ENCODE data around the gene MTRF1.

The MTRF1 gene

GRCh38 chr13:41244556-41244955, 18.8 kb downstream of the MTRF1 start:
- H3K4me3 ChIP-seq (ENCODE audit: low read depth in 1 of 2, low read length in 2 of 2) = no peak overlapping the region
- no peaks in the 10 kb centered on the region for H3K9me3 ChIP-seq (ENCODE audit: control insufficient read depth in 1 of 2, low read length in 2 of 2)
- H3K27me3 ChIP-seq (ENCODE audit: low read depth, low read length) = no peaks in the 10 kb centered on the region
- no peak overlapping the region for H3K27ac ChIP-seq (ENCODE audit: low read length)
- H3K4me1 ChIP-seq (ENCODE audit: control insufficient read depth in 1 of 2, insufficient read depth in 2 of 2, low read length in 2 of 2) = no peaks in the 10 kb centered on the region
- peaks cover 3 to 34% of the 10 kb centered on the region in 2 donors for H3K36me3 ChIP-seq (ENCODE audit: control insufficient read depth in 1 of 2, insufficient read depth in 2 of 2, low read length in 2 of 2)

GRCh38 chr13:41241626-41242025, 21.8 kb downstream of the MTRF1 start:
- Histone ChIP-seq H3K27me3 (ENCODE audit: low read depth, low read length) (no peaks in the 10 kb centered on the region), H3K27ac (ENCODE audit: low read length) (no peak overlapping the region), H3K9me3 (ENCODE audit: control insufficient read depth in 1 of 2, low read length in 2 of 2) (no peaks in the 10 kb centered on the region), H3K36me3 (ENCODE audit: control insufficient read depth in 1 of 2, insufficient read depth in 2 of 2, low read length in 2 of 2) (peaks cover 3 to 23% of the 10 kb centered on the region in 2 donors), H3K4me3 (ENCODE audit: low read depth in 1 of 2, low read length in 2 of 2) (no peak overlapping the region), H3K4me1 (ENCODE audit: control insufficient read depth in 1 of 2, insufficient read depth in 2 of 2, low read length in 2 of 2) (no peaks in the 10 kb centered on the region)

- Histone ChIP-seq H3K27ac (ENCODE audit: low read length) (no peak overlapping the region), H3K4me3 (ENCODE audit: low read depth in 1 of 2, low read length in 2 of 2) (no peak overlapping the region), H3K27me3 (ENCODE audit: low read depth, low read length) (no peaks in the 10 kb centered on the region), H3K36me3 (ENCODE audit: control insufficient read depth in 1 of 2, insufficient read depth in 2 of 2, low read length in 2 of 2) (peaks cover 0 to 41% of the 10 kb centered on the region in 2 donors), H3K4me1 (ENCODE audit: control insufficient read depth in 1 of 2, insufficient read depth in 2 of 2, low read length in 2 of 2) (no peaks in the 10 kb centered on the region), H3K9me3 (ENCODE audit: control insufficient read depth in 1 of 2, low read length in 2 of 2) (no peaks in the 10 kb centered on the region)
Observed at GRCh38 chr13:41236369-41236768, 27.0 kb downstream of the MTRF1 start.

DNA sequence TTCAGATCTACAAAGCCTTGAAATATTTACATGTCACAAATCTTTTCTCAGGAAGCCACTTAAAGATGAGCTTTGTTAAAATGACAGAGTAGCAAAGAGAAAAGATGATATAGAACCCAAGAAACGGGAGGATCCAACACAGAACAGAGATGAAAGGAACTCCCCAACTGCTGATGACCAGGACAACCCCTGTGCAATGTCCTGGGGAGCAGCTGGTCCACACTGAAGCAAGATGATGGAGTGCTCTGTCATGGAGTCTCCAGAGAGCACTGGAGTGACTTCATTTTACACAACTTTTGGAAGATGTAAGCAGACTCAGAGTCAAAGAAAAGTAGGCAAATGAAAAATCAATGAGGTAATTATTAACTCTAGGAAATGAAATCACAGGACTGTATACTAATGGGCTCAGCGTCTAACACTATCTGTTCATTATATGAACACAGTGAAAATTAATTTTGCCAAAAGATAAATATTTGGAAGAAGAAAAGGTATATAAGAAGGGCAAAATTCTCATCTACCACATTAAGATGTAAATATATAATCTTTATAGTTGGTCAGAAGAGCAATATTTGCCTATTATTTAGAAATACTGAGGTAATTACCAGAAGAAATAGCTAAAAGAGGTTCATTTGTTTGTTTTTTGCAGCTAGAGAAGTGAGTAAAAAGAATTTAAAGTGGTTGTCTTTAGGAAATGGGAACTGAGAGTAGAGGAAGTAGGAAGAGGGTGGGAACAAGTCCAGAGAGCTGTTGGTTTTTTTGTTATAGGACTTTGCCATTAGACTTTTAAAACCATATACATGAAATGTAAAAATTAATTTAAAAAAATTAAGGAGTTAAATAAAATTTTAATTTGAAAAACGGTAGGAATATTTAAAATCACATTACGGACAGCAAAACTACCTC, 30.5 kb downstream of the MTRF1 start:
- Histone ChIP-seq H3K36me3 (ENCODE audit: control insufficient read depth in 1 of 2, insufficient read depth in 2 of 2, low read length in 2 of 2) (peaks cover 9 to 43% of the 10 kb centered on the region in 2 donors), H3K4me1 (ENCODE audit: control insufficient read depth in 1 of 2, insufficient read depth in 2 of 2, low read length in 2 of 2) (no peaks in the 10 kb centered on the region), H3K27ac (ENCODE audit: low read length) (no peak overlapping the region), H3K4me3 (ENCODE audit: low read depth in 1 of 2, low read length in 2 of 2) (no peak overlapping the region), H3K27me3 (ENCODE audit: low read depth, low read length) (no peaks in the 10 kb centered on the region), H3K9me3 (ENCODE audit: control insufficient read depth in 1 of 2, low read length in 2 of 2) (no peaks in the 10 kb centered on the region)

DNA sequence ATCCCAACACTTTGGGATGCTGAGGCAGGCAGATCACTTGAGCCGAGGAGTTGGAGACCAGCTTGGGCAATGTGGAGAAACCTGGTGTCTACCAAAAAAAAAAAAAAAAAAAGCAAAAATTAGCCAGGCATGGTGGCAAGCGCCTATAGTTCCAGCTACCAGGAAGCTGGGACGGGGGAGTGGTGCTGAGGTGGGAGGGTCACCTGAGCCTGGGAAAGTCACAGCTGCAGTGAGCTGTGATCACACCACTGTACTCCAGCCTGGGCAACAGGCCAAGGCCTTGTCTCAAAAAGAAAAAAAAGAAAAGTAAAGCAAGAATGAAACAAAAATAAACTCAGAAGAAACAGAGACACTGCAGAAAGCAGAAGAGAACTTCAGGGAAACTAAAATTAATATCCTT, 31.6 kb downstream of the MTRF1 start:
- no peaks in the 10 kb centered on the region for H3K27me3 ChIP-seq (ENCODE audit: low read depth, low read length)
- H3K27ac ChIP-seq (ENCODE audit: low read length) = no peak overlapping the region
- H3K9me3 ChIP-seq (ENCODE audit: control insufficient read depth in 1 of 2, low read length in 2 of 2) = no peaks in the 10 kb centered on the region
- H3K4me1 ChIP-seq (ENCODE audit: control insufficient read depth in 1 of 2, insufficient read depth in 2 of 2, low read length in 2 of 2) = no peaks in the 10 kb centered on the region
- no peak overlapping the region for H3K4me3 ChIP-seq (ENCODE audit: low read depth in 1 of 2, low read length in 2 of 2)
- H3K36me3 ChIP-seq (ENCODE audit: control insufficient read depth in 1 of 2, insufficient read depth in 2 of 2, low read length in 2 of 2) = peaks cover 10 to 47% of the 10 kb centered on the region in 2 donors

DNA sequence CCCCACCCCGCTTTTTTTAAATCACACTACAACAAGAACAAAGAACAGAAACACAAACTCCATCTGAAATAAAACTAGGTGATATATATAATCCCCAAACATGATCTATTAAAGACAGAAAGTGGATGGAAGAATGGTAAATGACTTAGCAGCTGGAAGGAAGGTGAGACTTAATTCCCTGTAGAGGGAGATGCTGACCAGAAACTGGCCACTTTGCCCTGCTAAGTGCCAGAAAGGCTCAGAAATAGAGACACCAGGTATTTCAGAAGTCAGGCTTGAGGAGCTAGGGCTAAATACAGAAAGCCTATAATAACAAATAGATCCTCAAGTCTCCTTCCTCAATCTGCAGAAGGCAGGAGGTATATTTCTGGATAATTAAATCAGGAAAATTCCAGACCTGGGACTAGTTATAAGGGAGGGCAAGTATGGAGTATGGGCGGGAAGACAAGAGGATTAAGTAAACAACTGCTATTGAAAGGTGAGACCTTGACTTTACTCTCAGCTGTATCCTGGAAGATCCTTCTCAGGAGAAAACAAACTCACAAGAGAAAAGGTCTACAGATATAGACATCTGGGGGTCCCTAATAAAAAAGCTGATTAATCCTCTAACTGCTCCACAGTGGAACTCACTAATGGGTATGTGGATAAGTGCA, 32.2 kb downstream of the MTRF1 start:
- Histone ChIP-seq H3K4me1 (ENCODE audit: control insufficient read depth in 1 of 2, insufficient read depth in 2 of 2, low read length in 2 of 2) (no peaks in the 10 kb centered on the region), H3K4me3 (ENCODE audit: low read depth in 1 of 2, low read length in 2 of 2) (no peak overlapping the region), H3K36me3 (ENCODE audit: control insufficient read depth in 1 of 2, insufficient read depth in 2 of 2, low read length in 2 of 2) (peaks cover 13 to 46% of the 10 kb centered on the region in 2 donors), H3K27me3 (ENCODE audit: low read depth, low read length) (no peaks in the 10 kb centered on the region), H3K9me3 (ENCODE audit: control insufficient read depth in 1 of 2, low read length in 2 of 2) (no peaks in the 10 kb centered on the region), H3K27ac (ENCODE audit: low read length) (no peak overlapping the region)

GRCh38 chr13:41229356-41229755, 34.0 kb downstream of the MTRF1 start:
- H3K4me3 ChIP-seq (ENCODE audit: low read depth in 1 of 2, low read length in 2 of 2) = no peak overlapping the region
- no peak overlapping the region for H3K27ac ChIP-seq (ENCODE audit: low read length)
- H3K27me3 ChIP-seq (ENCODE audit: low read depth, low read length) = no peaks in the 10 kb centered on the region
- H3K36me3 ChIP-seq (ENCODE audit: control insufficient read depth in 1 of 2, insufficient read depth in 2 of 2, low read length in 2 of 2) = peaks cover 13 to 37% of the 10 kb centered on the region in 2 donors
- H3K9me3 ChIP-seq (ENCODE audit: control insufficient read depth in 1 of 2, low read length in 2 of 2) = no peaks in the 10 kb centered on the region
- H3K4me1 ChIP-seq (ENCODE audit: control insufficient read depth in 1 of 2, insufficient read depth in 2 of 2, low read length in 2 of 2) = no peaks in the 10 kb centered on the region

- H3K4me1 ChIP-seq (ENCODE audit: control insufficient read depth in 1 of 2, insufficient read depth in 2 of 2, low read length in 2 of 2) = no peaks in the 10 kb centered on the region
- H3K27ac ChIP-seq (ENCODE audit: low read length) = no peak overlapping the region
- no peaks in the 10 kb centered on the region for H3K27me3 ChIP-seq (ENCODE audit: low read depth, low read length)
- H3K4me3 ChIP-seq (ENCODE audit: low read depth in 1 of 2, low read length in 2 of 2) = no peak overlapping the region
- no peaks in the 10 kb centered on the region for H3K9me3 ChIP-seq (ENCODE audit: control insufficient read depth in 1 of 2, low read length in 2 of 2)
- peaks cover 14 to 21% of the 10 kb centered on the region in 2 donors for H3K36me3 ChIP-seq (ENCODE audit: control insufficient read depth in 1 of 2, insufficient read depth in 2 of 2, low read length in 2 of 2)
Observed at GRCh38 chr13:41224113-41225110, 39.0 kb downstream of the MTRF1 start.

- H3K27ac ChIP-seq (ENCODE audit: low read length) = no peak overlapping the region
- no peaks in the 10 kb centered on the region for H3K4me1 ChIP-seq (ENCODE audit: control insufficient read depth in 1 of 2, insufficient read depth in 2 of 2, low read length in 2 of 2)
- no peaks in the 10 kb centered on the region for H3K9me3 ChIP-seq (ENCODE audit: control insufficient read depth in 1 of 2, low read length in 2 of 2)
- H3K27me3 ChIP-seq (ENCODE audit: low read depth, low read length) = no peaks in the 10 kb centered on the region
- peaks cover 8 to 15% of the 10 kb centered on the region in 2 donors for H3K36me3 ChIP-seq (ENCODE audit: control insufficient read depth in 1 of 2, insufficient read depth in 2 of 2, low read length in 2 of 2)
- H3K4me3 ChIP-seq (ENCODE audit: low read depth in 1 of 2, low read length in 2 of 2) = no peak overlapping the region
Observed at GRCh38 chr13:41222259-41222852, 41.0 kb downstream of the MTRF1 start.

GRCh38 chr13:41220401-41220800, 43.0 kb downstream of the MTRF1 start:
- H3K36me3 ChIP-seq (ENCODE audit: control insufficient read depth in 1 of 2, insufficient read depth in 2 of 2, low read length in 2 of 2) = peaks cover 4 to 8% of the 10 kb centered on the region in 2 donors
- no peak overlapping the region for H3K4me3 ChIP-seq (ENCODE audit: low read depth in 1 of 2, low read length in 2 of 2)
- H3K27me3 ChIP-seq (ENCODE audit: low read depth, low read length) = no peaks in the 10 kb centered on the region
- H3K27ac ChIP-seq (ENCODE audit: low read length) = no peak overlapping the region
- peaks cover 0 to 3% of the 10 kb centered on the region in 2 donors for H3K4me1 ChIP-seq (ENCODE audit: control insufficient read depth in 1 of 2, insufficient read depth in 2 of 2, low read length in 2 of 2)
- H3K9me3 ChIP-seq (ENCODE audit: control insufficient read depth in 1 of 2, low read length in 2 of 2) = no peaks in the 10 kb centered on the region

All from muscle layer of duodenum (tissue), 2 donors.